IMR-90 (cell line): ENCODE results near the gene RNF215. TPM values are rescaled to one million over a fixed set of nuclear protein-coding genes. Genes with fewer than 3 reads are reported as not detected.

Source experiments
- ATAC-seq: fragments of 200-7000 bp; cut with Tn5 transposase; 2 replicates; pipeline ENCODE4 v1.9.1; 2020; ENCODE audit warnings: low read depth, mild to moderate bottlenecking, moderate library complexity
- BruUV-seq: library from RNA; stranded (reverse); fragments of 400-500 nt; replicated peaks from 2 replicates; lab custom pipeline; 2021; lab: Mats Ljungman, UMichigan
- CTCF ChIA-PET: fragments of 300-600 bp; formaldehyde crosslinking; extraction: SDS; loops from one replicate; lab custom pipeline; 2021; ENCODE audit warnings: antibody characterized with exemption; lab: Yijun Ruan, JAX
- POLR2A ChIA-PET: fragments of 300-600 bp; sonication (Branson Sonifier 250); formaldehyde crosslinking; loops from one replicate; lab custom pipeline; 2022; ENCODE audit warnings: antibody characterized with exemption; ENCODE audit not compliant: unreplicated experiment; lab: Charles Lee
- DNase-seq: peaks from one replicate; pipeline ENCODE4 v3.0.0; 2013
- H2AFZ ChIP-seq: replicated peaks from 2 replicates; pipeline ENCODE3; 2013; ENCODE audit warnings: low read length, mild to moderate bottlenecking; ENCODE audit not compliant: poor library complexity
- H2AK5ac ChIP-seq: 2 replicates; pipeline ENCODE4 v1.6.1; 2013; ENCODE audit warnings: low read depth, low read length, inconsistent platforms
- H2AK9ac ChIP-seq: replicated peaks from 2 replicates; pipeline ENCODE3; 2013; ENCODE audit warnings: mild to moderate bottlenecking, low read depth, low read length, moderate library complexity; ENCODE audit not compliant: poor library complexity
- H2BK120ac ChIP-seq: 2 replicates; pipeline ENCODE4 v1.6.1; 2013; ENCODE audit warnings: low read depth, low read length, inconsistent platforms
- H2BK15ac ChIP-seq: 3 replicates; pipeline ENCODE4 v1.6.1; 2013; ENCODE audit warnings: low read depth, low read length, inconsistent platforms
- H2BK20ac ChIP-seq: 2 replicates; pipeline ENCODE4 v1.6.1; 2013; ENCODE audit warnings: low read depth, mild to moderate bottlenecking, inconsistent platforms, low read length, moderate library complexity
- H2BK5ac ChIP-seq: 2 replicates; pipeline ENCODE4 v1.6.1; 2013; ENCODE audit warnings: mild to moderate bottlenecking, low read depth, low read length, inconsistent platforms; ENCODE audit not compliant: poor library complexity, severe bottlenecking
- H3K14ac ChIP-seq: replicated peaks from 2 replicates; pipeline ENCODE4 v1.6.1; 2013; ENCODE audit warnings: low read depth, low read length, inconsistent platforms
- H3K18ac ChIP-seq: 2 replicates; pipeline ENCODE4 v1.6.1; 2013; ENCODE audit warnings: low read depth, low read length, control low read depth
- H3K23ac ChIP-seq: 2 replicates; pipeline ENCODE4 v1.6.1; 2013; ENCODE audit warnings: low read depth, low read length, inconsistent platforms
- H3K27ac ChIP-seq: 2 replicates; pipeline ENCODE4 v1.5.1; 2013; ENCODE audit warnings: mild to moderate bottlenecking, control low read depth, low read length; ENCODE audit not compliant: insufficient read depth
- H3K27me3 ChIP-seq: 2 replicates; pipeline ENCODE4 v1.6.1; 2013; ENCODE audit warnings: low read length; ENCODE audit not compliant: control insufficient read depth, insufficient read depth
- H3K36me3 ChIP-seq: 2 replicates; pipeline ENCODE4 v1.6.1; 2013; ENCODE audit warnings: low read length, mixed read lengths; ENCODE audit not compliant: control insufficient read depth, insufficient read depth
- H3K4ac ChIP-seq: 2 replicates; pipeline ENCODE4 v1.6.1; 2013; ENCODE audit warnings: low read depth, low read length, inconsistent platforms
- H3K4me1 ChIP-seq: 2 replicates; pipeline ENCODE4 v1.6.1; 2013; ENCODE audit warnings: low read length, mixed read lengths; ENCODE audit not compliant: control insufficient read depth, insufficient read depth
- H3K4me2 ChIP-seq: 2 replicates; pipeline ENCODE4 v1.6.1; 2013; ENCODE audit warnings: low read depth, mild to moderate bottlenecking, control low read depth, low read length, moderate library complexity
- H3K4me3 ChIP-seq: 2 replicates; pipeline ENCODE4 v1.5.1; 2013; ENCODE audit warnings: low read depth, mild to moderate bottlenecking, control low read depth, low read length, moderate library complexity; ENCODE audit not compliant: insufficient read depth
- H3K56ac ChIP-seq: 2 replicates; pipeline ENCODE4 v1.6.1; 2013; ENCODE audit warnings: low read length, inconsistent platforms; ENCODE audit not compliant: insufficient read depth; ENCODE audit errors: extremely low read depth
- H3K79me1 ChIP-seq, 2 experiments: 2 replicates each; pipeline ENCODE4 v1.6.1; 2013; ENCODE audit warnings: low read length in 2 of 2, inconsistent platforms in 1 of 2, low read depth in 1 of 2
- H3K9ac ChIP-seq: 2 replicates; pipeline ENCODE4 v1.6.1; 2013; ENCODE audit warnings: low read depth, low read length, control low read depth
- H3K9me1 ChIP-seq: 2 replicates; pipeline ENCODE4 v1.6.1; 2013; ENCODE audit warnings: low read length, inconsistent platforms; ENCODE audit not compliant: insufficient read depth
- H3K9me3 ChIP-seq: 2 replicates; pipeline ENCODE4 v1.6.1; 2013; ENCODE audit warnings: low read length; ENCODE audit not compliant: control insufficient read depth, insufficient read depth
- H4K20me1 ChIP-seq: 2 replicates; pipeline ENCODE4 v1.6.1; 2013; ENCODE audit warnings: low read length, inconsistent platforms; ENCODE audit not compliant: insufficient read depth
- H4K5ac ChIP-seq: 2 replicates; pipeline ENCODE4 v1.6.1; 2013; ENCODE audit warnings: mild to moderate bottlenecking, low read depth, low read length, control low read depth
- H4K8ac ChIP-seq, 2 experiments: 2 replicates each; pipeline ENCODE4 v1.6.1; 2013; ENCODE audit warnings: low read depth in 2 of 2, low read length in 2 of 2, control low read depth in 1 of 2, inconsistent platforms in 1 of 2
- H4K91ac ChIP-seq: 2 replicates; pipeline ENCODE4 v1.6.1; 2013; ENCODE audit warnings: low read depth, low read length, inconsistent platforms; ENCODE audit not compliant: insufficient read depth
- BHLHE40 ChIP-seq: fragments of 150-350 bp; IDR thresholded peaks from 2 replicates; pipeline ENCODE4 v1.6.1; 2016; ENCODE audit warnings: mild to moderate bottlenecking, low read depth, low read length
- CEBPB ChIP-seq: IDR thresholded peaks from 2 replicates; pipeline ENCODE4 v1.6.1; 2012; ENCODE audit warnings: low read depth, low read length, improper control_type of control experiment
- CHD1 ChIP-seq: IDR thresholded peaks from 2 replicates; pipeline ENCODE4 v1.6.1; 2012; ENCODE audit warnings: low read depth, low read length, improper control_type of control experiment
- CTCF ChIP-seq: conservative IDR thresholded peaks from 2 replicates; pipeline ENCODE4 v1.5.1; 2012; ENCODE audit warnings: mild to moderate bottlenecking, low read depth, low read length, improper control_type of control experiment
- ELK1 ChIP-seq: fragments of 150-350 bp; IDR thresholded peaks from 2 replicates; pipeline ENCODE4 v1.6.1; 2016; ENCODE audit warnings: low read depth, mild to moderate bottlenecking, low read length, moderate library complexity, borderline replicate concordance
- MAZ ChIP-seq: IDR thresholded peaks from 2 replicates; pipeline ENCODE4 v1.6.1; 2012; ENCODE audit warnings: low read depth, mild to moderate bottlenecking, low read length, improper control_type of control experiment, moderate library complexity, borderline replicate concordance
- MXI1 ChIP-seq: IDR thresholded peaks from 2 replicates; pipeline ENCODE4 v1.6.1; 2012; ENCODE audit warnings: low read depth, mild to moderate bottlenecking, low read length, moderate library complexity, borderline replicate concordance
- NFE2L2 ChIP-seq: fragments of 150-350 bp; IDR thresholded peaks from 2 replicates; pipeline ENCODE4 v1.6.1; 2016; ENCODE audit warnings: low read depth, mild to moderate bottlenecking, low read length
- RAD21 ChIP-seq: IDR thresholded peaks from 2 replicates; pipeline ENCODE4 v1.6.1; 2012; ENCODE audit warnings: low read length, improper control_type of control experiment
- RFX5 ChIP-seq: IDR thresholded peaks from 2 replicates; pipeline ENCODE4 v1.8.0; 2012; ENCODE audit warnings: low read depth, mild to moderate bottlenecking, low read length, moderate library complexity
- USF2 ChIP-seq: fragments of 150-350 bp; IDR thresholded peaks from 2 replicates; pipeline ENCODE4 v1.6.1; 2017; ENCODE audit warnings: mild to moderate bottlenecking, antibody characterized with exemption, low read length, low read depth
- WGBS, 2 experiments: methylation state at CpG; one replicate each; pipeline versions ENCODE4 v1.1.5 to v1.1.7; 2013; ENCODE audit warnings: missing lambda C conversion rate in 2 of 2; ENCODE audit not compliant: insufficient read length in 1 of 2; ENCODE audit errors: extremely low coverage in 2 of 2; 5-methylcytosine and 5-hydroxymethylcytosine counted together
- dilution Hi-C: fragments of 300-500 bp; cut with HindIII; formaldehyde crosslinking; loops from one replicate; pipeline ENCODE4 v1.14.3; 2018; ENCODE audit warnings: low sequenced_read_pairs; ENCODE audit not compliant: unreplicated experiment
- in situ Hi-C: fragments of 300-500 bp; cut with MboI; formaldehyde crosslinking; loops from 3 replicates; pipeline ENCODE4 v1.14.3; 2019; ENCODE audit warnings: low sequenced_read_pairs, inconsistent platforms, mixed read lengths
- intact Hi-C: fragments of 100-400 bp; cut with micrococcal nuclease; formaldehyde crosslinking; loops from 2 replicates; pipeline ENCODE4 v1.10.0; 2022
- polyA plus RNA-seq, 3 experiments: library from polyadenylated mRNA; depleted of rRNA; stranded (reverse); fragments of >200 nt; gene quantifications; 2 replicates each; pipeline ENCODE4 v1.2.3, GENCODE V29; 2012; ENCODE audit warnings: low replicate concordance in 1 of 3
- total RNA-seq: library from RNA; depleted of rRNA; stranded (reverse); fragments of >200 nt; gene quantifications from 2 replicates; pipeline ENCODE4 v1.2.3, GENCODE V29; 2012

Gene RNF215
- total and polyA plus RNA-seq, 2 of the 4 experiments (the other 2 are of a cell fraction): 15.8 to 21.9 TPM

GRCh38 chr22:30344447-30345200, 42.6 kb downstream of the RNF215 start (continued):
- TF ChIP-seq CHD1: no peak

GRCh38 chr22:30340911-30341685, 46.1 kb downstream of the RNF215 start:
- no peak overlapping the region for H4K91ac ChIP-seq
- H3K18ac ChIP-seq: no peak overlapping the region
- no peak overlapping the region for H3K9ac ChIP-seq
- ChIA-PET CTCF (no interaction called here), POLR2A (no interaction called here)
- H3K9me1 ChIP-seq: peaks cover 7% of the 10 kb centered on the region; the same call in 1 of the 2 replicates
- dilution Hi-C loops: no loop called here
- no peak overlapping the region for H2BK5ac ChIP-seq
- H3K4me3 ChIP-seq: no peak overlapping the region
- no peak overlapping the region for H3K23ac ChIP-seq
- H4K8ac ChIP-seq: no peak overlapping the region
- no peak overlapping the region for H2BK120ac ChIP-seq
- no peak overlapping the region for H2BK15ac ChIP-seq
- no peak overlapping the region for H2AK9ac ChIP-seq
- H3K4me1 ChIP-seq: no peaks in the 10 kb centered on the region
- H3K14ac ChIP-seq: no peak overlapping the region
- no peaks in the 10 kb centered on the region for H3K27me3 ChIP-seq
- no peak overlapping the region for H2AK5ac ChIP-seq
- BruUV-seq: no TSS peak
- no peak overlapping the region for H3K56ac ChIP-seq
- 75% methylated on average over 4 of the region's 16 CpGs; no CpG with 5 or more reads in 1 of the 2 experiments for WGBS, 2 experiments
- no peak overlapping the region for H3K27ac ChIP-seq
- ATAC-seq (no peak), DNase-seq (no peak)
- in situ Hi-C loops: no loop called here
- H3K79me1 ChIP-seq: peaks cover 8 to 24% of the 10 kb centered on the region in 2 experiments
- H4K20me1 ChIP-seq: peaks cover 3% of the 10 kb centered on the region; the same call in 1 of the 2 replicates
- no peak overlapping the region for H3K4me2 ChIP-seq
- H4K5ac ChIP-seq: no peak overlapping the region
- no peak overlapping the region for H2AFZ ChIP-seq
- H2BK20ac ChIP-seq: no peak overlapping the region
- H3K9me3 ChIP-seq: no peaks in the 10 kb centered on the region
- H3K36me3 ChIP-seq: peaks cover 89% of the 10 kb centered on the region
- intact Hi-C loops: no loop called here
- no peak overlapping the region for H3K4ac ChIP-seq
- TF ChIP-seq ELK1 (no peak), RFX5 (no peak), RAD21 (no peak), MXI1 (no peak), CEBPB (no peak), USF2 (no peak), NFE2L2 (no peak), MAZ (no peak), BHLHE40 (no peak), CTCF (no peak)
